GM18505 (cell line): ENCODE measurements around the gene PYROXD2.

Experiments used
- ATAC-seq: cut with Tn5 transposase; IDR thresholded peaks from one replicate; pipeline ENCODE4 v1.9.1; 2021; ENCODE audit not compliant: unreplicated experiment
- POLR2A ChIP-seq: IDR thresholded peaks from 4 replicates; pipeline ENCODE4 v1.6.1; 2011; ENCODE audit warnings: borderline replicate concordance; ENCODE audit not compliant: insufficient read depth, insufficient read length; ENCODE audit errors: extremely low read depth

Gene PYROXD2

DNA sequence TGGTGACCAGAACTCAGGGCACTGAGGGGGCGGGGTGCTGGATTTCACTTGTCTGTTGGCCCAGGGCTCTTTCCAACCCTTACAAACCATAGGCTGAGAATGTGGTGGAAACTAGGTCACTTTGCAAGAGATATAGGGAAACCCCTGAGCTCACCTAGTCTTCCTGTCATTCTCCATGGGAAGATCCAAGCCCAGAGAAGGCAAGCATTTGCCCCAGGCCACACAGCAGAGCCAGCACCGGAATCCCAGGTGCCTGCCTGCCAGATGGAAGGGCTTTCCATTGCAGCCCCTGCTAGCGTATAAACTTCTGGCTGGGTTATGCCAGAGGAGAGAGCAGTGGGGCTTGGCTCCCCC is 427 bp downstream of the PYROXD2 start:
- ATAC-seq = no peak
- no peak for TF ChIP-seq POLR2A

DNA sequence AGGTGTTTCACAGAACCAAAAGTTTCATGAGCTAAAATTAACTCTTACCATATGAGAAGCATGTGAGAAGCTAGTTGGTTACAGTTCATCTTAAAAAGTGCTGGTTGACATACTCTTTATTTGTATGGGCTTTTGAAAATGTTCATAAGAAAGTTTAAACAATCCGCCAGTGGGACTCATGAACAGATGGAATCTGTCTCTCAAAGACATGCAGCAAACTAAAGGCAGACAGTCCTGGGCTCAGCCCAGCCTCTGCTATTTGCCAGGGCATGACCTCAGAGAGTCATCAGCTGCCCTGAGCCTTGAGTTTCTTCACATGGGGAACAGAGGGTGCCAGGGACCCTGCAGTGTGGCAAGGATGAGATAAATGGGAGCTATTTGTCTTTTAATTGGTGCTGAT is 3.2 kb downstream of the PYROXD2 start:
- no peak for TF ChIP-seq POLR2A
- no peak for ATAC-seq

DNA sequence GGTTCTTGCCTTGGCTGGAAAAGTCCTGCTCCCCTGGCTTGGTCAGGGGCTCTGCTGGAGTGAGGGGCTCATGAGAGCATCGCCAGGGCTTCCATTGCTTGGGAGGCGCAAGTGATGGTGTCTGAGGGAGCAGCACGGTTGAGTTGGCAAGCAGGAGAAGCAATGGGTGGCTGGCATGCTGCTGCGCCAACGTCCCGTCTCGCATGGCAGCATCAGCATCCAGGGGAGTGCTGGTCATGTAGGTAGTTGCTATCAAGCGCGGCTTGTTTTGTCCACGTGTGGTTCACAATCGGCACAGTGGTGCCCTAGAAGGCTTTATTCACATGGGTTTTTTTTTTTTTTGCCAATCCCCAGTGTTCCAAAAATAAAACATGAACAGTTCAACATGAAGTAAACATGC is 3.8 kb downstream of the PYROXD2 start:
- no peak for TF ChIP-seq POLR2A
- no peak for ATAC-seq

DNA sequence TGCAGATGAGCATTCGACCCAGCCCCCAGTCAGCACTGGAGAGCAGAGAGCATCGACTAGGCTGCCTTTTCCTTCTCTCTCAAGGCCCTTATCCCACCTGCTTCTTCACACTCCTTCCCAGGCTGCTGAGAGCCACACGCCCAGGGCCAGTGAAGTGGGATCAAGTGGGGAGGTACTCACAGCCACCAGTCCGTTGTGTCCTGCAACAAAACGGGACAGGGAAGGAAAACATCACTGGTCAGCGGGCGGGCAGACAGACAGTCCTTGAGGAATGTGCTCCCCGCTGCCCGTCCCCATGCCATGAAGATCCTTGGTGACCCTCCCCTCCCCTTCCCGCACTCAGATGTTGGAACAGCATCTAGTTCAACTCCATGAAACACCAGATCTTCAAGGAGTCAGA is 4.2 kb downstream of the PYROXD2 start:
- no peak for TF ChIP-seq POLR2A
- ATAC-seq = no peak

DNA sequence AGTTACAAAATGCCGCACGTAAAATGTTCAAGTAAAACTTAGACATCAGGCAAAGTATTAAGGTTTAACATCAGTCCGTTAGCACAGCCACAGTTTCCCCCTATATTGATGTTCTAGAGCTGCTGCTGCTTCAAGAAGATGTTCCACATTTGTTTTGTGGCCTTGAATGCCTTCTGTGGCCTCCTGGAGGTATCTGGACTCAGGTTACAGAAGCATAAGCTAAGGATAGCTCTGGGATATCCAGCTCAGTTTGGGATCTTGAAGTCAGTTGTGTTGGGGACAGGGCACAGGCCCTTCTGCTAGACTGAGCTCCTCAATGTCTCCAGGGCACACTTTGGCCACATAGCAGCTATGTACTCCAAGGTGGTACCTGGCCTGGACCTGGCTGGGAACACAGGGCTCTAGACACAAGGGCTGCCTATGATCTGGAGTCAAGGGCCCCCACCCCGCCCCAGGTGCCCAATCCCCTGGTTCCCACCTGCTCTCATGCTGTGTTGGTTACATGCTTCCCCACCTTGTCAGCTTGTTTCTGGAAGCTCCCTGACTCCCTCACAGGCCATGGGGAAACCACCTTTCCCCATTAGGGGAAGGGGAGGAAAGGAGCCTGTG is 4.7 kb downstream of the PYROXD2 start:
- TF ChIP-seq POLR2A = no peak
- ATAC-seq = no peak

DNA sequence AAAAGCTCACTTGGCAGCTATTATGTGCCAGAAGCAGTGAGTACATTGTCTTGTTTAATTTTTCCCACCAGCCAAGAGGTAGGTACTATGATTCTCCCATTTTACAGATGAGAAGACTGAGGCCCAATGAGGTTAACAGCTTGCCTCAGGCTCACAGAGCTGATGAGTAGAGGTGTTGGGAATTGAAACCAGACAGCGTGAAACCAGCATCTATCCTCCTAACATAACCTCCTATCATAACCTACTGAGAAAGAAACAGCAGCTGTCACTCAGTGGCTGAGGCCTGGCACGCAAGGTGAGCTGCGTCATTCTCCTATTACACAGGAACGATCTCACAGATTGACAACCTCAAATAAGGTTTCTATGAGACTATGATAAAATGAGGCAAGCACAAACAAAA is 6.2 kb downstream of the PYROXD2 start:
- ATAC-seq = no peak
- TF ChIP-seq POLR2A = no peak

DNA sequence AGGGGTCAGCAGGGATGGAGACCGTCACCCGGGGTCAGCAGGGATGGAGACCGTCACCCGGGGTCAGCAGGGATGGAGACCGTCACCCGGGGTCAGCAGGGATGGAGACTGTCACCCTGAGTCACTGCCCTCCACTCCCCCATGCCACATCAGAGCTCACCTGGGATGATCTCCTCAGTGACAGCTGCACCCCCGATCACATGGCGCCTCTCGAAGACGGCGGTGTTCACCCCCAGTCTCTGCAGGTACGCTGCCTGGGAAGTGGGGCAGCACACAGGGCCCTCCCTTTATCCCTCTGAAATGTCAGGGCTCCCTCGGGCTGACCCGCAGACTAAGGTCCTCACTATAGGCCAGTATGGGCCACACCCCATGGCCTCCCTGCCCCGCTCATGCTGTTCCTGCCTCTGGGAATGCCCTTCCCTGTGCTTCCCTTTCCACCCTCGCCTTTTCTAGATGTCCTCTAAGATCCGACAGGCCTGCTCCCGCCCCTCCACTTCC is 7.2 kb downstream of the PYROXD2 start:
- no peak for ATAC-seq
- TF ChIP-seq POLR2A = no peak

DNA sequence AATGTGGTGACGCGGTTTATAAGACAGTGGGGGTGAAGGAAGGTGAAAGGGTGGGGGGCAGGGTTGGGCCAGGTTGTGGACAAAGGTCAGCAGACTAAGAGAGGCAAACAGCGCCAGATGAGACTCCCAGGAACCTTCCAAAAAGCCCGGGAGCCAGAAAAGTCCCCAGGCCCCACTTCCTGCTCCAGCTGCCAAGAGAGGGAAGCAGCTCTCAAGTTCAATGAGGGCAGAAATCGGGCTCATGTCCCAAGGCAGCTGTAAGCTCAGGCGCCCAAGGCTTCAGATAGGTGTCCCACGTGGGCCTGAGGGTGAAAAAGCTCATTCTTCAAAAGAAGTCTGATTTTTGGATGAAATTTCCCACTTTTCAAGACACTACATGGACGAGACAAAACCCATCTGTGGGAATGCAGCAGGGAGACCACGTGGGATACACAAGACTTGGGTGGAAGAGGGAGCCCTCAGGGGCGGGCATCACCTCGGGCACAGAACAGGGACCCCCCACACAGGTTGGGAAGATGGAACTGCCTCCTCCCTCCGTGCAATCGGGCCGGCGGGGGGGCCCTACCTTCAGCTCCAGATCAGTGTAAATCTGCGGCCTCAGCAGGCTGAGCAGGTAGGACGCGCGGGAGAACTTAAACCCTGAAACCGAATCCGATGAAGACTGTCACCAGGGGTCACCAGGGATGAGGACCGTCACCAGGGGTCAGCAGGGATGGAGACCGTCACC is 7.8 kb downstream of the PYROXD2 start:
- TF ChIP-seq POLR2A = no peak

DNA sequence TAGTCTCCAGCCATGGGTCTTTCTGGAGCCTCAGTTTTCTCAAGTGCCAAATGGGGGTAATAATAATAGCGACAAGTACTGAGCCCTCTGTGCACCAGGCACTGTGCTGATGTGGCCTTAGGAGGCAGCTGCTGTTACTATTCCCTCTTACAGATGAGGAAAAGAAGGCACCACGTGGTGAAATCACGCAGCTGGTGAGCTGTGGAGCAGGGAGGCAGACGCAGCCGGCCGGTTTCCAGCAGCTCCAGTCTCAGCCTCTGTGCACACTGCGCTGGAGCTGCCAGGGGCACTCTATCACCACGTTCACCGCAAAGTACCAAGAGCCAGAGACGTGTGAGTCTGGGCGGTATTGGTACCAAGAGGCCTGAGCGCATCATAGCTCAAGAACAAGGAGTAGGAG is 9.6 kb downstream of the PYROXD2 start:
- no peak for TF ChIP-seq POLR2A
- ATAC-seq = no peak

More for the DNA sequence above, 7.8 kb downstream of the PYROXD2 start:
- ATAC-seq = no peak

DNA sequence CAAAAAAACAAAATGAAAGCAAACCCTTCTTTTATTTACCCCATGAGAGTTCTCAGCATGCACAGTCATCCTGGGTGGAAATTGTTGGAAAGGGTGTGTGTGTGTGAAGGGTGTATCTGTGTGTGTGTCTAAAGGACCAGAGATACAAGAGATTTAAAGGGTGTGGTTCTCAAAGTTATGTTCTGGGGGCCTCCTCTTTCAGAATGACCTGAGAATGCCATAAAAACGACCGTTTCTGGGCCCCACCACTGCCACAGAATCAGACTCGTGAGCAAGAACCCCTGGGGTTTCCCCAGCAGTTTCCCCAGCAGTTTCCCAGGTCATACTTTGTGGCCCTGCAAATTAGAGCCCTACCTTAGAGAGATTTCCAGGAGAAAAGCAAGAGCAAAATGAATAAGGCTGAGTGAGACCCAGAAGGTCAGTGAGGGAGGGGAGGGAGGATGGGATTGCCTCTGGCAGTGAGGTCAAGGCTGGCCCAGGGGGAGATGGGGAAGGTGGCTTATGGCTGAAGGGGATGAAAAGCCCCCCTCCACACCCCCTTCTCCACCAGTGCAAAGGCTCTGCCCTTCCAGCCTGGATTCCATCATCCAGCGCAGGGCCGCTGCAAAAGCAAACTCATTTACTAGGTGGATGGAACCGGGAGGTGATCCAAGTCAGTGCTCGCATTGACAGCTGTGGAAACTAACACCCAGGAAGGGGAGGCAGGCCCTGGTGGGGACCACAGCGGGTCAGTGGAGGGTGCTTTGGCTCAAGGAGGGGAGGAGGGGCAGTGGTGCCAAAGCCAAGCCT is 10.2 kb downstream of the PYROXD2 start:
- no peak for TF ChIP-seq POLR2A
- peak; percentile 55 for ATAC-seq

DNA sequence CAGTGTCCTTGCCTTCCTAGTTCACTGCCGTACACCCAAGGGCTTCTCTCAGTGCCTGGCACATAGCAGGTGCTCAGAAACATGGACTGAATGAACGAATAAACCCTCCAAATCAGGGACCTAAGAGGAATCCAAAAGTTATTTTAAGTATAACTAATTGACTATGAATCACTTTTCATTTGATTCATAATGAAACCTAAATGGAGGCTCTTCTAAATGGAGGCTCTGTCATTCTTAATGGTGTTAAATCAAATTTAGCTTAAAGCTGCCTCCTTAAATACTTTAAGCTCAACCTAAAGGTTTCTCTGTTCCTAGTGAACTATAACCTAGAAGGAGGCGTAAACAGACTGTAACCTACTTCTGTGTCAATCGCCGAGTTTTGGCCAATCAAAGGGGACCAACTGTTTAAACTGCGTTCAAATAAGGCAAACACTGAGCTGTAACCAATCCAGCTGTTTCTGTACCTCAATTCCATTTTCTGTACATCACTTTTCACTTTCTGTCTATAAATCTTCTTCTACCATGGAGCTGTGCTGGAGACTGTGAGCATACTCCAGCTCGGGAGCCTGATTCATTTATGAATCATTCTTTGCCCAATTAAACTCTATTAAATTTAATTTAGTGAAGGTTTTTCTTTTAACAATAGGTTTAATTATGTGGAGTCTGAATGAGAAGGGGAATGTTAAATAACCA is 11.0 kb downstream of the PYROXD2 start:
- ATAC-seq = no peak

DNA sequence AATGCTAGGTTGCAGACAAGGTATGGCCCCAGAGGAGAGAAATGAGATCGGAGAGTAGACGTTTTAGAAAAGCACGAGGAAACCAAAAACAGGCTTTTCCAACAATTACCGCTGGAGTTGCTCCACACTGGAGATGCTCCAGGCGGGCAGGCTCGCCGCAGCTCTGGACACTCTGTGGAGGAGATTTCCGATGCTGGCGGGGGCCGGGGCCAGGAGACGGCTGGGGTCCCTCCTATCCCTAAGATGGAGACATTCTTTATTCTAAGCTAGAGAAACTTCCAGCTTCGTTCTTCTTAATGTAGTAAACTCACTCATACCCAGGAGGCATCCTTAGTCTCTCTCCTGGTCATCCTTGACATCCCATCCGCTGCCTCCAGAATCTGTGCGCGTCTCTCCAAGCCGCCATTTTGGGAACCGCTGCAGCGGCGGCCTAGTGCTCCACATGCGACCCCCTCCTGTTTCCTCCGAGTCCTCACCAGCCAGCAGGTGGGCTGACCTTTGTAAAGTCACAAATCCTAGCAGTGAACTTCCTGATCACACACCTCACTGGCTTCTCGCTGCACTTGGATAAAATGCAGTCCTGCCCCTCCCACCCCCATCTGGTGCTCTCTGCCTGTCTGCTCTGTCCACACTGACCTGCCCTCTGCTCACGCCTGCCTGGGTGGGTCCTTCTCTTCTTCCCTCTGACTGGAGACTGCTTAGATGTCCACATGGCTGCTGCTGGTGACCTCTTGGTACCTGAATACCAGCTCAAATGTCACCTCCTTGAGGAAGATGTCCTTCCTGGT is 11.9 kb downstream of the PYROXD2 start:
- no peak for TF ChIP-seq POLR2A
- ATAC-seq = no peak

More for the DNA sequence above, 11.0 kb downstream of the PYROXD2 start:
- no peak for TF ChIP-seq POLR2A
